Skeletal muscle satellite cell (primary cell): Measurements from ENCODE around the gene TXNRD2. TPM values are rescaled to one million over a fixed set of nuclear protein-coding genes. Genes with fewer than 3 reads are reported as not detected.

Source experiments
- H3K27me3 ChIP-seq: 2 replicates; pipeline ENCODE4 v1.7.0; 2013; ENCODE audit warnings: low read length; ENCODE audit not compliant: control insufficient read depth, insufficient read depth
- H3K36me3 ChIP-seq: 2 replicates; pipeline ENCODE4 v1.7.0; 2013; ENCODE audit warnings: mild to moderate bottlenecking, control low read depth, low read length; ENCODE audit not compliant: insufficient read depth
- H3K4me1 ChIP-seq: 2 replicates; pipeline ENCODE4 v1.7.0; 2013; ENCODE audit warnings: low read length; ENCODE audit not compliant: control insufficient read depth, insufficient read depth
- H3K4me2 ChIP-seq: 2 replicates; pipeline ENCODE4 v1.7.0; 2013; ENCODE audit warnings: mild to moderate bottlenecking, low read length
- H3K4me3 ChIP-seq: 2 replicates; pipeline ENCODE4 v1.7.0; 2013; ENCODE audit warnings: low read length
- H3K9ac ChIP-seq: 2 replicates; pipeline ENCODE4 v1.7.0; 2013; ENCODE audit warnings: mild to moderate bottlenecking, low read depth, low read length, moderate library complexity
- H3K9me3 ChIP-seq: replicated peaks from 2 replicates; pipeline ENCODE4 v1.7.0; 2013; ENCODE audit warnings: mild to moderate bottlenecking, control low read depth, low read length
- total RNA-seq: library from RNA; depleted of rRNA; stranded (reverse); fragments of >200 nt; gene quantifications from 2 replicates; pipeline ENCODE4 v1.2.3, GENCODE V29; 2012; rRNA removed

Gene TXNRD2
- total RNA-seq = 21.3 and 23.4 TPM in 2 replicates

- H3K4me2 ChIP-seq = peak within 1 kb of the TSS; percentile 88
- no peaks in the 10 kb centered on the region for H3K9me3 ChIP-seq
- peaks cover 36% of the 10 kb centered on the region for H3K4me1 ChIP-seq
- peak within 1 kb of the TSS; percentile 100 for H3K9ac ChIP-seq
- H3K36me3 ChIP-seq = no peaks in the 10 kb centered on the region
- peak within 1 kb of the TSS; percentile 91 for H3K4me3 ChIP-seq
- no peaks in the 10 kb centered on the region for H3K27me3 ChIP-seq
These were observed at the start of gene TXNRD2, which contains the start of gene COMT for GRCh38 chr22:19941365-19942082. Gene TXNRD2, minus strand, starts transcription at chr22:19941818. Its CDS starts 15 bp downstream, at chr22:19941803. Gene COMT, plus strand, starts transcription at chr22:19941772. Its CDS starts 20,755 bp downstream, at chr22:19962527.

GRCh38 chr22:19991395-19991644, 49.7 kb upstream of the TXNRD2 start:
- Histone ChIP-seq H3K9ac (no peak overlapping the region), H3K4me2 (no peak overlapping the region), H3K4me1 (peaks cover 39% of the 10 kb centered on the region), H3K27me3 (no peaks in the 10 kb centered on the region), H3K9me3 (no peaks in the 10 kb centered on the region), H3K36me3 (no peaks in the 10 kb centered on the region), H3K4me3 (no peak overlapping the region)

GRCh38 chr22:19990609-19991394, 49.2 kb upstream of the TXNRD2 start:
- H3K9me3 ChIP-seq = no peaks in the 10 kb centered on the region

GRCh38 chr22:19990188-19990587, 48.6 kb upstream of the TXNRD2 start:
- Histone ChIP-seq H3K4me1 (peaks cover 33% of the 10 kb centered on the region), H3K27me3 (no peaks in the 10 kb centered on the region), H3K4me2 (no peak overlapping the region), H3K9me3 (no peaks in the 10 kb centered on the region), H3K9ac (no peak overlapping the region), H3K36me3 (no peaks in the 10 kb centered on the region), H3K4me3 (no peak overlapping the region)

More at GRCh38 chr22:19990609-19991394, 49.2 kb upstream of the TXNRD2 start:
- Histone ChIP-seq H3K27me3 (no peaks in the 10 kb centered on the region), H3K4me3 (no peak overlapping the region), H3K4me2 (no peak overlapping the region), H3K36me3 (no peaks in the 10 kb centered on the region), H3K9ac (no peak overlapping the region), H3K4me1 (peaks cover 39% of the 10 kb centered on the region)

GRCh38 chr22:19989725-19990067, 48.1 kb upstream of the TXNRD2 start:
- Histone ChIP-seq H3K4me1 (peaks cover 29% of the 10 kb centered on the region), H3K9me3 (no peaks in the 10 kb centered on the region), H3K4me3 (no peak overlapping the region), H3K27me3 (no peaks in the 10 kb centered on the region), H3K4me2 (no peak overlapping the region), H3K36me3 (no peaks in the 10 kb centered on the region), H3K9ac (no peak overlapping the region)

- H3K27me3 ChIP-seq = no peaks in the 10 kb centered on the region
- H3K4me2 ChIP-seq = no peak overlapping the region
- H3K4me1 ChIP-seq = peaks cover 34% of the 10 kb centered on the region
- no peaks in the 10 kb centered on the region for H3K9me3 ChIP-seq
- no peak overlapping the region for H3K4me3 ChIP-seq
- H3K9ac ChIP-seq = no peak overlapping the region
- H3K36me3 ChIP-seq = no peaks in the 10 kb centered on the region
These were observed 47.5 kb upstream of the TXNRD2 start for GRCh38 chr22:19988965-19989724.

- H3K36me3 ChIP-seq = no peaks in the 10 kb centered on the region
- H3K9me3 ChIP-seq = no peaks in the 10 kb centered on the region
- no peak overlapping the region for H3K4me2 ChIP-seq
- H3K4me3 ChIP-seq = no peak overlapping the region
- no peaks in the 10 kb centered on the region for H3K27me3 ChIP-seq
- no peak overlapping the region for H3K9ac ChIP-seq
- peaks cover 40% of the 10 kb centered on the region for H3K4me1 ChIP-seq
These were observed 46.8 kb upstream of the TXNRD2 start for GRCh38 chr22:19988331-19988808.

GRCh38 chr22:19987394-19988306, 46.0 kb upstream of the TXNRD2 start:
- Histone ChIP-seq H3K36me3 (no peaks in the 10 kb centered on the region), H3K4me2 (no peak overlapping the region), H3K27me3 (no peaks in the 10 kb centered on the region), H3K4me3 (no peak overlapping the region), H3K4me1 (peaks cover 40% of the 10 kb centered on the region), H3K9ac (no peak overlapping the region), H3K9me3 (no peaks in the 10 kb centered on the region)

GRCh38 chr22:19986410-19987341, 45.1 kb upstream of the TXNRD2 start:
- Histone ChIP-seq H3K4me3 (peak overlapping the region; percentile 86), H3K4me1 (peaks cover 37% of the 10 kb centered on the region)

GRCh38 chr22:19986011-19986409, 44.4 kb upstream of the TXNRD2 start:
- H3K36me3 ChIP-seq = no peaks in the 10 kb centered on the region
- H3K27me3 ChIP-seq = no peaks in the 10 kb centered on the region
- H3K4me1 ChIP-seq = peaks cover 30% of the 10 kb centered on the region
- H3K4me3 ChIP-seq = peak overlapping the region; percentile 86
- peak overlapping the region; percentile 100 for H3K4me2 ChIP-seq
- H3K9me3 ChIP-seq = no peaks in the 10 kb centered on the region
- H3K9ac ChIP-seq = peak overlapping the region; percentile 85

More at GRCh38 chr22:19986410-19987341, 45.1 kb upstream of the TXNRD2 start:
- Histone ChIP-seq H3K9ac (peak overlapping the region; percentile 85), H3K36me3 (no peaks in the 10 kb centered on the region), H3K9me3 (no peaks in the 10 kb centered on the region), H3K27me3 (no peaks in the 10 kb centered on the region), H3K4me2 (peak overlapping the region; percentile 100)
